HPDE6-E6E7 (cell line): ENCODE measurements around the gene BORCS5.
"Not testable (repeated sequence)": the region's sequence is repeated elsewhere in the genome, so short reads cannot be mapped to it uniquely, and the experiment has no call there.

Source experiments
- DNase-seq: peaks from one replicate; pipeline ENCODE4 v3.0.0; 2011; ENCODE audit warnings: missing footprints; ENCODE audit errors: extremely low spot score

The BORCS5 gene

GRCh38 chr12:12356896-12357718 is at the start of gene BORCS5:
TSS of gene BORCS5 (plus strand) at chr12:12357078. CDS start at chr12:12357452, 374 bp downstream.
- DNase-seq: peak; percentile 79

GRCh38 chr12:12310695-12311094 is 46.2 kb upstream of the BORCS5 start:
- DNase-seq: not testable (repeated sequence)

DNA sequence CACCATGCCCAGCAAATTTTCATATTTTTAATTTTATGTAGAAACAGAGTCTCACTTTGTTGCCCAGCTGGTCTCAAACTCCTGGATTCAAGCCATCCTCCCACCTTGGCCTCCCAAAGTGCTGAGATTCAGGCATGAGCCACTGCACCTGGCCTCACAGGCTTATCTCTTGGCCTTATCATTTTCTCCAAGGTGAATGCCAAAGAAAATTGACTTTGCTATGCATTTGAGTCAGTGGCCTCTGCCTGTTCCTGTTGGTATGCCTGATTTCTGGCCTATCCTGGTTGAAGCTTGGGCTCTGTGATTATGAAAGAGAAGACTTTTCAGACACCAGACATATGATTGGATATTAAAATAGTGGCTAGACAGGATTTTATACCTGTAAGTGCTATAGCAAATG is 41.0 kb upstream of the BORCS5 start:
- DNase-seq: no peak

DNA sequence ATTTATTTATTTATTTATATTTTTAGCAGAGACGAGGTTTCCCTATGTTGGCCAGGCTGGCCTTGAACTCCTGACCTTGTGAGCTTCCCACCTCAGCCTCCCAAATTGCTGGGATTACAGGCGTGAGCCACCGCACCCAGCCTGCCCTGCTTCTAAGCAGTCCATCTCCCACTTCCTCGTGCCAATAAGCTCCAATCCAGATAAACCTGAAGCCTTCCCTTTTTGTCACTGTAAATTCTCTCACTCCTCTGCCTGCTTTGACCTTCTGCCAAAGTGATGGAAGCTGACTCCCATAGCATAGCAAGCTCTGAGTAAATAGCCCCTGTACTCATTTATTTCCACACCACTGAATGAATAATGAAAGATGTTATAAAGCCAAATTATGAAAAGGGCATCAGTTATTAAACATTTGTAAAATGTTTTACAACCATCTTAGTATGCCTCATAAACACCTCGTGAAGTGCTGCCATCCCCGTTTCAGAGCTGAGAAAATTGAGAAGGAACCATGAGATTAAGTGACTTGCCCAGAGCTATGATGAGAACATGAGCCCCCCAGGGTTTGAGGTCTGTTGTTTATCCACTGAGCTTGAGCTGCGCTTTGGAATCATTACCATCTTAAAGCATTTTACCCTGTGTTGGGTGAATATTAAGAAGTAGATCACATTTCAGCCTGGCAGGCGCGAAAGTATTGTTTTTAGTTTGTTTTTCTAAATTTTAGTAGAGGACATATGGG is 37.3 kb upstream of the BORCS5 start:
- DNase-seq: no peak

GRCh38 chr12:12323118-12323517 is 33.8 kb upstream of the BORCS5 start:
- DNase-seq: no peak

GRCh38 chr12:12323591-12323990 is 33.3 kb upstream of the BORCS5 start:
- no peak for DNase-seq

- DNase-seq: no peak
Observed at GRCh38 chr12:12326262-12326661, 30.6 kb upstream of the BORCS5 start.

DNA sequence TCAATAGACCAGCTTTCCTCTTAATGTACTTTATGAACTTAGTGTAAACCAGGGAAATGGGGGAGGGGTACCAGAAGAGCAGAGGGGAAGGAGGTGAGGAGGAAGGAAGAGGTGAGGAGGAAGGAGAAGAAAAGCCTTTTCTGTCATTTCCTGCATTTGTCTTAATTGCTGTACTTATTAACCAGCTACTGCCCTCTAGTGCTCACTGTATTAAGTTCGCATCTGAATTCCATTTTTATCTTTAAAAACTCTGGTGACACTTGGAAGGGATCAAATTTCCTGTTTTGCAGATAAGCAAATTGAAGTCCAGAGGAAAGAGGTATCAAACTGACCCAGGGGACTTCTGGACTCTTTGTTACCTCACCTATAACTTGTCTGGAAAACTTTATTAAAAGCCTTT is 29.1 kb upstream of the BORCS5 start:
- no peak for DNase-seq

GRCh38 chr12:12331244-12331771 is 25.6 kb upstream of the BORCS5 start:
- no peak for DNase-seq

DNA sequence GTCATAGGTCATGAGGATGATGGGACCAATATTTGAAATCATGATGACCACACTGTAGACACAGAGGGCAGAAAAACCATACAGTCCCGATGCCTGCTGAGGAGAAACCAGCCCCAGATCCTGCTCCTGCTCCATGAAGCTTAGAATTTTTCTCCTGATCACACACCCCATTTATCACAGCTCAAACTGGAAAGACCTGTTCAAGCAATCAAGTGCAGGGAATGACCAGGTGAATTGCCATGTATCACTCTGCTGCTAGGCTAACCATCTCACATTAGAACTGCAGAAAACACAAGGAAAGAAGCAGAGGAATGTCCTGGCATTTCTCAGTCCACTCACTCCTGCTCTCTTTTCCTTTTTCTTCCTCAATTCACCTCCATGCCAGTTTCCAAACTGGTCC is 25.0 kb upstream of the BORCS5 start:
- DNase-seq: peak; percentile 49

DNA sequence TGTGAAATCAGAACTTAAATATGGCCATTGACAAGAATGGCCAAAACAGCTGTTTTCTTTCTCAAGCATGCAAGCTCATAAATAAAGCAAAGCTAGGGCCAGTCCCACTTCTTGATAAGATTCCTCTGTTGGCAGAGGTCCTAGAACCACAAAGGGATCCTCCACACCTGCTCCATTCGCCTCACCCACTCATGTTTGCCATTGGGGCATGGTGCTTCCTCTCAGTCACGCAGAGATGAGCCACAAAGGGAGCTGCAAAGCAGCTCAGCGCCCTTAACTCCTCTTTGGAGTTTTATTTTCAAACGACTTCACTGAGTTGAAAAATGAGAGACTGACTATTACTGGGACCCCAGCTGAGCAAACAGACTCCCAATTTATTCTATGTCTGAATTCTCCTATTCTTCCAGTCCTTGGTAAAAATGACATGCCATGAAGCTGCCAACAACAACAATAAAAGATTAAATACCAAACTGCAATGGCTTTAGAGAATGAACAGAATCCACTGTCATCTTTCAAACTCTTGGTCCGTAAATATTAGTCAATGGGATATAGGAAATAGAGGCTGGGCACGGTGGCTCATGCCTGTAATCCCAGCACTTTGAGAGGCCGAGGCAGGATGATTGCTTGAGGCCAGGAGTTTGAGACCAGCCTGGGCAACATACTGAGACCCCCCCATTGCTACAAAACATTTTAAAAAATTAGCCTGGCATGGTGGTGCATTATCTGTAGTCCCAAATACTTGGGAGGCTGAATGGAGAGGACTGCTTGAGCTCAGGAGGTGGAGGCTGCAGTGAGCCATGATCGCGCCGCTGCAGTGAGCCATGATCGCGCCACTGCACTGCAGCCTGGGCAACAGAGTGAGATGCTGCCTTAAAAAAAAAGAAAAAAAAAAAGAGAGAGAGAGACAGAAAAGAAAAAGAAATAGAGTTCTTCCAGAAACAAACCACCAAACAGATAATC is 23.2 kb upstream of the BORCS5 start:
- DNase-seq: no peak

DNA sequence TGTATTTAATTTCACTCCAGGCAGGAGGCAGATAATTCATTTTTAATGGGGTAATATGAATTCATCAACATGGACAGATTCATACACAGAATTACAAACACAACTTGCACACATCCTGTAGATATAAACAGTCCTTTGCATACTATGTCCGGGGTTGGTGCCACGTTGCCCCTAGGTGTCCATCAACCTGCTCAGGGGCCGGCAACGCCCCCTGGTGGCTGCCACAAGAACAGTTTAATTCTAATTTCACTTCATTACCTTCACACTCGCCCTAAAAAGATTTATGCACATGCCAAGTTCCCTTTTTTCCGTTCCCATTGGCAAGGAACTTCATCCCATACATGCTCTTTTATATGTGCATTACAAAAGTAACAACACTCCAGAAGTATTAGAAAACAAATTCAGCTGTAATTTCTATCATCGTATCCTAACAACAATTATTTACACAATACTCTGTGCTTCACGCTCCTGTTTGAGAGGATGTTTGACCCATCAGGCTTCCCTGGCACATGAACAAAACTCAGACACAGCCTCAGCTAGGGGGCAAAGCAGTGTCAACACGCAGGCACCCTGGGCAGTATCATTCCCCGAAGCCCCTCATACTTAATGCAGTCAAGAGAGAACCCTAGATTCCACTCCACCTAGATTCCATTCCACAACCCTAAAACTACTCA is 22.4 kb upstream of the BORCS5 start:
- DNase-seq: no peak

- DNase-seq: no peak
Observed at GRCh38 chr12:12336049-12336411, 20.8 kb upstream of the BORCS5 start.

- DNase-seq: no peak
Observed at GRCh38 chr12:12336511-12336910, 20.4 kb upstream of the BORCS5 start.

DNA sequence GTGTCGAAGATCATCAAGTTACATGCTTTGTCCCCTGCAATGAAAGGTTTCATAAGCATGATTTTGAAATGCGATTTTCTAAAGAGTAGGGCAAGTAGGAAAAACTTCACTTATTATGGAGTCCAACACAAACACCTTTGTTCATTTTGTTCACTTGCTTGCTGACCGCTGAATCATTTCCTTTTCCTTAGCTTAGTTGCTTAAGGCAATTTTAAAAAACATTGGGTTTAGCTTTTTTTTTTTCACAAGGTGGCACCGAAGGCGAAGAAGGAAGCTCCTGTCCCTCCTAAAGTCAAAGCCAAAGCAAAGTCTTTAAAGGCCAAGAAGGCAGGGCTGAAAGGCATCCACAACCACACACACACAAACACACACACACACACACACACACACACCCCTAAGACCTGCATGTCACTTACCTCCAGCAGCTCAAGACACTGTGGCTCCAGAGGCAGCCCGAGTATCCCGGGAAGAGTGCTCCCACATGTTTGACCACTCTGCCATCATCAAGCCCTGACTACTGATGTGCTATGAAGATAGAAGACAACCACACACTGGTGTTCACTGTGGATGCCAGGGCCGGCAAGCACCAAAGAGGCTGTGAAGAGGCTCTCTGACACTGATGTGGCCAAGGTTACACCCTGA is 18.2 kb upstream of the BORCS5 start:
- DNase-seq: no peak

DNA sequence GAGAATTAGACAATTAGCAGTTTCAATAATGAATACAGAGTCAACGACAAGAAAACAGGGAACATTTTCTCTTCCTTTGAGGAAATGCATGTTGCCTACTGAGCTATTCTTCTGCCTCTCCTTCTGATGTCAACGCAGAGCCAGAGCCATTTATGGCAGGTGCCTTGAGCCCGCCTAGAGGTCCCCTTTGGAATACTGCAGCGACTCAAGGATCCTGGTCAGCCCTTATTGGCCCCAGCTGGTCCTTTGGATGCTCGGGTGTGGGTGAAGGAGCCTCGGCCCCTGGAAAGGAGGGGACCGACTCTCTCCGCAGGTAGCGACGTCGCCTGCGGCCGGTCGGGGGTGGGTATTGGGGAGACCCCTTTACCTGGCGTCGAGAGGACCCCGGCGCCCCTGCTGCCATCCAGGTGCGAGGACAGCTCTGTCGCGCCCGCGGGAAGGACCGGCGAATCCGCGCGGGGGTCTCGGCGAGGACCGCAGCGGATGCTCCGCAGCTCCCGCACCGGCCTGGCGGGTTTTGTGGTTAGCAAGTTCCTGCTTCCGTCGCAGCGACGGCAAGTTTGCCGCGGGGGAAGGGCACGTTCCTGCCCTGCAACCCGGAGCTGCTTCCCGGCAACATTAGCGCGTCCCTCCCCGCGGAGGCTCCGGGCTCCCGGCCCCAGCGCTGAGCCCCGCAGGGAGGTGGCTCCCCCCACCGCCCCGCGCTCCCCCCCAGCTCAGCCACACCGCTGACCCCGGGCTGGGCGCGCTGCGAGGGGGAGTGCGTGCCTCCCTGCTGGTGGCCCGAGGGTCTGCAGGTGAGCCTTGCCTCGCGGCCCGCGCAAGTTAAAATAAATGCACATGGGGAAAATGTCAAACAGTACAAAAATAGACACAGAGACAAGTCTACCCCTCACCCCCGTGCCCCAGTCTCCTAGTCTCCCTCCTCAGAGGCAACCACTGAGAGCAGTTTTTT is 6.9 kb upstream of the BORCS5 start, which contains the start of gene MANSC1:
MANSC1 (minus strand) TSS at position 532 of the 955 bp plus-strand sequence. CDS start 6,928 bp downstream, outside the sequence.
- DNase-seq: no peak

DNA sequence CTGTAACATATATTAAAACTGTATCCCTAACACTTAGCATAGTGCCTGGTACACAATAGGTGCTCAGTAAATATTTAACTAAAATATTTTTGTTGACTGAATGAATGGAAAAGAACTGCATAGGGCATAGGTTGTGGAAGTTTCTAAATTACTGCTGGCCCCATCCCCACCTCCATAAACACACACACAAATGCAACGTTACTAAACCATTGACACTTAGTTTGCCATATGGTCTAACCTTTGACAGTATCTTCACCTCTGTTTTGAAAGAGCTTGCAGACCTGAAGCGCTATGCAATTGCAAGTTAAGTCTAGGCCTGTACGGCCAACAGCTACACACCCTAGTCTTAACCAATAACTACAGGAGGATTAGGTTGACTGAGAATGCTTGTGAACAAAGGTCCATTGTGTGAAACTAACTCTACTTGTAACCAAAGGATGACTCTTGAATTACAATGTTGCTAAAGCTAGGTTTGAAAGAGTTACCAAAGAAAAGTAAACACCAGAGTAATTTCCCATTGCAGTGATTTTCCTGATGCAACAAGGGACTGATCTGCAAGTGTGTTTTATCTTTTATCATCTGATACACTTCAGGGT is 5.9 kb upstream of the BORCS5 start:
- no peak for DNase-seq

GRCh38 chr12:12351468-12352185 is 5.3 kb upstream of the BORCS5 start:
- not testable (repeated sequence) for DNase-seq
